GM18505 (cell line): ENCODE measurements around the gene CD3D.

Experiments
- ATAC-seq: cut with Tn5 transposase; IDR thresholded peaks from one replicate; pipeline ENCODE4 v1.9.1; 2021; ENCODE audit not compliant: unreplicated experiment
- POLR2A ChIP-seq: IDR thresholded peaks from 4 replicates; pipeline ENCODE4 v1.6.1; 2011; ENCODE audit warnings: borderline replicate concordance; ENCODE audit not compliant: insufficient read depth, insufficient read length; ENCODE audit errors: extremely low read depth

CD3D gene

DNA sequence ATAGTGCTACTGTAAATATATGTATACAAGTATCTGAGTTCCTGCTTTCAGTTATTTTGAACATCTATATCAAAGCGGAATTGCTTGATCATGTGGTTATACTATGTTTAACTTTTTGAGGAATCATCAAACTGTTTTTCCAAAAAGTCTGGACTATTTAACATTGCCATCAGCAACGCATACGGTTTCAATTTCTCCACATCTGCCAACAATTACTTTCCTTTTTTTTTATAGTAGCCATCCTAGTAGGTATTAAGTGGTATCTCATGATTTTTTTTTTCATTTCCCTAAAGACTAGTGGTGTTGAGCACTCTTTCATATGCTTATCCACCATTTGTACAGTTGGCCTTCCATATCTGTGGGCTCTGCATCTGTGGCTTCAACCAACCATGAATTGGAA, 15.6 kb upstream of the CD3D start:
- ATAC-seq = no peak
- no peak for TF ChIP-seq POLR2A

DNA sequence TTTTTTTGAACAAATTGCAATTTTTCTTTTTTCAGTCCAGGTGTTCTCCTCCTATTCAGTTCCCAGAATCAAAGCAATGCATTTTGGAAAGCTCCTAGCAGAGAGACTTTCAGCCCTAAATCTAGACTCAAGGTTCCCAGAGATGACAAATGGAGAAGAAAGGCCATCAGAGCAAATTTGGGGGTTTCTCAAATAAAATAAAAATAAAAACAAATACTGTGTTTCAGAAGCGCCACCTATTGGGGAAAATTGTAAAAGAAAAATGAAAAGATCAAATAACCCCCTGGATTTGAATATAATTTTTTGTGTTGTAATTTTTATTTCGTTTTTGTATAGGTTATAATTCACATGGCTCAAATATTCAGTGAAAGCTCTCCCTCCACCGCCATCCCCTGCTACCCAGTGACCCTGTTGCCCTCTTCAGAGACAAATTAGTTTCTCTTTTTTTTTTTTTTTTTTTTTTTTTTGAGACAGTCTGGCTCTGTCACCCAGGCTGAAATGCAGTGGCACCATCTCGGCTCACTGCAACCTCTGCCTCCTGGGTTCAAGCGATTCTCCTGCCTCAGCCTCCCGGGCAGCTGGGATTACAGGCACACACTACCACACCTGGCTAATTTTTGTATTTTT, 10.7 kb upstream of the CD3D start:
- TF ChIP-seq POLR2A = no peak
- no peak for ATAC-seq

DNA sequence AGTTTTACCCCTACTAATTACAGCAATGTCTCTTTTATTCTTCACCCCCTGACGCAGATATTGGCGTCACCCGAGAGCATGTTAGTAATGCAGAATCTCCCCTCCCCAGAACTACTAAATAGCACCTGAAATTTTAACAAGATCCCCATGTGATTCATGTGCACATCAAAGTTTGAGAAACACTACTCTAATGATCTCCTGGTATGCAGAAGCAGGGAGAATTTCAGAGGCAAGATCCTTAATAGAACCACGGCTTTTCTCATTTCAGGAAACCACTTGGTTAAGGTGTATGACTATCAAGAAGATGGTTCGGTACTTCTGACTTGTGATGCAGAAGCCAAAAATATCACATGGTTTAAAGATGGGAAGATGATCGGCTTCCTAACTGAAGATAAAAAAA, 7.0 kb upstream of the CD3D start:
- TF ChIP-seq POLR2A = no peak
- ATAC-seq = no peak

DNA sequence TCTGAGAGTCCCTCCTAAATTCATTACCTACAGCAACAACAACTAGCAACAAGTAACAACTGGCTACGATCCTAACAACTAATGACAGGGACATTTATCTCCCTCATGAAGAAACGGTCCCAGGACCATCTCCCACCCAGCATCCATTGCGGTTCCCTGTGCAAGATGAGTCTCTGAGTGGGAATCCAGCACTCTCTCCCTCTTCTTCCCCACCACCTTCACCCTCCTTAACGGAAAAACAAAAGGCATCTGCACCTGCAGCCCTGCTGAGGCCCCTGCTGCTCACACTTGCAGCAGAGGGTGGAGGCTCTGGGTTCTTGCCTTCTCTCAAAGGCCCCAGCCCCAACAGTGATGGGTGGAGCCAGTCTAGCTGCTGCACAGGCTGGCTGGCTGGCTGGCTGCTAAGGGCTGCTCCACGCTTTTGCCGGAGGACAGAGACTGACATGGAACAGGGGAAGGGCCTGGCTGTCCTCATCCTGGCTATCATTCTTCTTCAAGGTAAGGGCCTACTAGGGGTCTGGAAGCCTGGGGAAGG, 1.5 kb upstream of the CD3D start, which contains the start of gene CD3G:
Gene CD3G (plus strand): TSS at position 364 of the 535 bp plus-strand sequence. CDS start 80 bp downstream, at position 444.
- ATAC-seq = no peak
- no peak for TF ChIP-seq POLR2A

DNA sequence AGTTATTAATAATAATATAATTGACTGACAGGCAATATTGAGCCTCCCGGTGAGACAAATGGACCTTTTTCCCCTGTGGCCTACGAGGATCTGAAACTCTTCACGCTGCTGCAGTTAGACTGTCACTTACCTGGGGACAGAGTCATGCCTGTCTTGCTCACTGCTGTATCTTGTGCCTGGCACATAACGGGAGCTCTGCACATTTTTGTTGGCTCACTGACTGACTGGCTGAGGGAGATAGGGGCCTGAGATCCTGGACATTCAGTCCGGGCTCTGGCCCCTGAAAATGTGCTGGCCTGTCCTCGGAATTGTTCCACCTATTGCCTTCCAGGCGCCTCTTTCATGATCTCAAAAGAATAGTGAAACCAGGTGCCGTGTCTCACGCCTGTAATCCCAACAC, 743 bp upstream of the CD3D start:
- ATAC-seq = no peak
- TF ChIP-seq POLR2A = no peak

DNA sequence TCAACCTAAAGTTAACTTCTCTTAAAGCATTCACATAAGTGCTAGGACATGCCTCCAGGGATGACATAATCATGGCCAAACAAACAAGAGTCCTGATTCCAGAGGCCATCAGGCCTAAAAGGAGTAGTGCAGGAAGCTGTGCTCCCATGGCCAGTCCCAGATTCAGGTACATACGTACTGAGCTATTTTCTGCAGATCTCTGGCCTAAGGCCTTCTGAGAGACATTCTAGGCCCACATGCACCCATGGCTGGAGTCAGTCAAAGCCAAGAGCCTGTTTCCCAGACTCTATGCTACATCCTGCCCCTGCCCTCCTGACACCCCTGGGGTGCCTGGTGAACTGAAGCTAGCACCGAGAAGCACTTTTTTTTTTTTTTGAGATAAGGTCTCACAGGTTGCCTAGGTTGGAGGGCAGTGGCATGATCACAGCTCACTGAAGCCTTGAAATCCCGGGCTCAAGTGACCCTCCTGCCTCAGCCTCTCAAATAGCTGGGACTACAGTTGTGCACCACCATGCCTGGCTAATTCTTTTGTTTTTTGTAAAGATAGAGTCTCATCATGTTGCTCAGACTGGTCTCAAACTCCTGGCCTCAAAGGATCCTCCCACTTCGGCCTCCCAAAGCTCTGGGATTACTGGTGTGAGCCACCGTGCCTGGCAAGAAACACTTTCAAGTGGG, 553 bp downstream of the CD3D start:
- no peak for TF ChIP-seq POLR2A
- ATAC-seq = no peak

DNA sequence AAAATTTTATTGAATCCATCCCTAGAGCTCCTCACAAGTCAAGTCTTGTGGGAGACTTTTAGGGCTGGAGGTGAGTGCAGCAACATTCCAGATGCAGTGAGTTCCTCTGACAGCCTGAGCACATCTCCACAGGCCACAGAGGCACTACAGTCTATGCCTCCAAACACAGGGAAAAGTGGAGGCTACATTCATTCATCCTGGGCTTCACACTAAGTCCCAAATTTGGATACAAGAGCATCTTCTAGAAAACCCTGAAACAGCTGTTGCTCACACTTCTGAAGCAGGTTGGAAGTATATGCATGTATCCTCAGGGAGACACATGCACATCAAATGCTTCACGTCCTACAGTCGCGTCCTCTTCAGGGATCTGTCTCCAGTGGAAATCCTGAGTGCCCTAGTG, 1.2 kb downstream of the CD3D start:
- ATAC-seq = no peak
- no peak for TF ChIP-seq POLR2A

DNA sequence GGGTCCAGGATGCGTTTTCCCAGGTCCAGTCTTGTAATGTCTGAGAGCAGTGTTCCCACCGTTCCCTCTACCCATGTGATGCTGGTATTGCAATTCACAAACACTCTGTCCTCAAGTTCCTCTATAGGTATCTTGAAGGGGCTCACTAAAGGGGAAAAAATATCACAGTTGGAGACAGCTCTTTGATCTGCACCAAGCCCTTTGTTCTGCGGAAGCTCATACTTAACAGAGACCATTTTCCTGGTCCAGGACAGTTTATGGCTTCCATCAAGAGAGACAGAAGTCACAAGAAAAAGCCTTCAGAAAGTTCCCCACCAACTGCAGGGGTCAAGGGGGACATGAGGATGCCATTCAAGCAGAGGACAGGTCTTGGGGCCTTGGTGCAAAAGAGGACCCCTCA, 2.1 kb downstream of the CD3D start:
- ATAC-seq = no peak
- TF ChIP-seq POLR2A = no peak

DNA sequence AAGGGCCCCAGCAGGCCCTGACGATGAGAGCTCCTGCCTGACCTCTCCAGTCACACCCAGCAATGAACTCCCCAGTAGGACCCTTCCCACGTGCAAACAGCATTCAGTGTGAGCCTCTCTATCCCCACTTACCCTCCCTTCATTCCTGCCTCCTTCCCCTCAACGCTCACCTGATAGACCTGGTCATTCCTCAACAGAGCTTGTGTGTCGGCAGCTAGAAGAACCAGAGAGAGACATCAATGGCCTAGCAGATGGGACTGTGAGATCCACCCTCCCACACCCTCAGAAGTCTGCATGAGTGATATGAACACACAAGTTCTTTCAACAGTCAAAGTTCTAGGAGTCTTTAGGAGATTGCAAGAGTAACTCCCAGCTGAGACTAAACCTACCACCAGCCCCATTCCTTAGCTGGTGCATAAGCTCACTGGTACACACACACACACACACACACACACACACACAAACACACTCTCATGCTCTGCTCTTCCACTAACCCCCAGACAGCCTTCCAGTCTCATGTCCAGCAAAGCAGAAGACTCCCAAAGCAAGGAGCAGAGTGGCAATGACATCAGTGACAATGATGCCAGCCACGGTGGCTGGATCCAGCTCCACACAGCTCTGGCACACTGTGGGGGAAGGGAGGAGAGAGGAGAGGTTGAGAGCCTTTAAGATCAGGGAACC, 3.1 kb downstream of the CD3D start:
- TF ChIP-seq POLR2A = no peak
- no peak for ATAC-seq

DNA sequence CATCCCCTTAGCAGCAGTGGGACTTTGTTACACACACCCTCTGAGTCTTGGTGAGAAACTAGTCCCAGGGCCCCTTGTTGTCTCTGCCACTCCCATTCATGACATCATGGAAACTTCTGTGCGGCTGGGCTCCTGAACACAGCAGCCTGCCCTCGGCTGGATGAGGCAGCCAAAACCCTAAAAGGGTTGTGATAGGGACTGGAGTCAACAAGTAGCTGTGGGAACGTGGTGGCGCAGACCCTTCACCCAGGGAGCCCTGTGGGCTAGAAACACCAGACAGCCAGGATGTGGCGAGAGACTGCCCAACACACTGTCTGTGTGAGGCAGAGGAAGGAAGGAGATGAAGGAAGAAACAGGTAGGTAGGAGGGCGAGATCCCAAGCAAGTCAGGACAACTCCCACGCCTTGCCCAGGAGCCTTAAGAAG, 3.9 kb downstream of the CD3D start:
- TF ChIP-seq POLR2A = no peak
- ATAC-seq = no peak

DNA sequence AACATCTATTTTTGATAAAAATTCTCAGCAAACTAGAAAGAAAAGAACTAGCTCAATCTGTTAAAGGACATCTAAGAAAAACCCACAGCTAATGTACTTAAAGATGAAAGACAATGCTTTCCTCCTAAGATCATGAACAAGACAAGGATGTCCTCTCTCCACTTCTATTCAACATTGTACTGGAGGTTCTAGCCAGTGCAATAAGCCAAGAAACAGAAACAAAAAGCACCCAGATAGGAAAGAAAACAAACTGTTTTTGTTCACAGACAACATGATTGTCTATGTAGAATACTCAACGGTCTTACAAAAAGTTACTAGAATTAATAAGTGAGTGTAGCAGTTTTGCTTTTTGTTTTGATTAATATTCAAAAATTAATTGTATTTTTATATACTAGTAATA, 7.8 kb downstream of the CD3D start:
- no peak for TF ChIP-seq POLR2A
- no peak for ATAC-seq

DNA sequence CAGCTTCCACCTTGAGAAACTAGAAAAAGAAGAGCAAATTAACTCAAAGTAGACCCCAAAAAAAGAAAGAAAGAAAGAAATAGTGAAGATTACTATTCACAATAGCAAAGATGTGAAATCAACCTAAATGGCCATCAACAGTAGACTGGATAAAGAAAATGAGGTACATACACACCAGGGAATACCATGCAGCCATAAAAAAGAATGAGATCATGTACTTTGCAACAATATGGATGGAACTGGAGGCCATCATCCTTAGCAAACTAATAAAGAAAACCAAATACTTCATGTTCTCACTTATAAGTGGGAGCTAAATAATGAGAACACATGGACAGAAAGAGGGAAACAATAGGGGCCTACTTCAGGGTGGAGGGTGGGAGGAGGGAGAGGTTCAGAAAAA, 13.8 kb downstream of the CD3D start:
- no peak for ATAC-seq
- TF ChIP-seq POLR2A = no peak

DNA sequence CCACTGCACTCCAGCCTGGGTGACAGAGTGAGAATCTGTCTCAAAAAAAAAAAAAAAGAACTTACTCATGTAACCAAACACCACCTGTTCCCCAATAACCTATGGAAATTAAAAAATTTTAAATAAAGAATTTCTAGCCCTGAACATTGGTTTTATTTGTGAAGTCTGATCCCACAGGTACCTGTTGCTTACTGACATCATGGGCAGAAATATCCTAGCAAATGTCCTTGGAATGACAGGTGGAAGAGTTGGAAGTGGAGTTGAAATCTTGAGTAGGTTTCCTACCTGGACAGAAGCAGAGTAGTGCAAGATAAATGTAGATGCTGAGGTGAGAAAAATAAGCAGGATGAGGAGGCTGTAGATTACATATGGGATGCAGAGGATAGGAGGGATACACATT, 17.2 kb downstream of the CD3D start:
- ATAC-seq = no peak
- TF ChIP-seq POLR2A = no peak

DNA sequence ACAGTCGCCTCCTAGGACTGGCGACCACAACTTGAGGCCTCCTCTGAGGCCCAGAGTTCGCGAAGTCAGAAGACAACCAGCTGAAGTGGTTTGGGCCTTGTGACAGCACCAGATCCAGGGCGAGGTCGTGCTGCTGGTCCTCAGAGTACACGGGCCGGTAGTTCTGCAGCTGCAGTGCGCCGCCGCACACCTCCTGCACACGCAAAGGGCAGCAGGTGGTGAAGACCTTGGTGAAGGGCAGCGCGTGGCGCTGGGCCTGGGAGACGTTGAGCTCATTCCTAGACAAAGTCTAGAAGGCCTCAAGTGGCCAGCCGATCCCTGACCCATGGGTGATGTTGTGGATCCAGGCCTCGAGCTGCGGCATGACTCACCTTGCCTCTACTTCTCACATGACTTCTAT, 19.8 kb downstream of the CD3D start:
- ATAC-seq = no peak
- no peak for TF ChIP-seq POLR2A
